K562 treated with DMSO at 1 percent for 48 hours (cell line): ENCODE measurements around the gene OR52E8. TPM values are rescaled to one million over a fixed set of nuclear protein-coding genes. Genes with fewer than 3 reads are reported as not detected.

Source experiments
- total RNA-seq: library from RNA; unstranded; fragments of 300-600 nt; gene quantifications from 2 replicates; pipeline ENCODE4 v1.2.3, GENCODE V29; 2022; ENCODE audit warnings: low replicate concordance; ENCODE audit errors: extremely low read depth

Gene OR52E8
- total RNA-seq = not detected in 2 replicates

GRCh38 chr11:5857590-5857989 is at the start of gene OR52E8:
TSS of gene OR52E8 (minus strand) at chr11:5857690. CDS start at chr11:5857690, 0 bp downstream.

DNA sequence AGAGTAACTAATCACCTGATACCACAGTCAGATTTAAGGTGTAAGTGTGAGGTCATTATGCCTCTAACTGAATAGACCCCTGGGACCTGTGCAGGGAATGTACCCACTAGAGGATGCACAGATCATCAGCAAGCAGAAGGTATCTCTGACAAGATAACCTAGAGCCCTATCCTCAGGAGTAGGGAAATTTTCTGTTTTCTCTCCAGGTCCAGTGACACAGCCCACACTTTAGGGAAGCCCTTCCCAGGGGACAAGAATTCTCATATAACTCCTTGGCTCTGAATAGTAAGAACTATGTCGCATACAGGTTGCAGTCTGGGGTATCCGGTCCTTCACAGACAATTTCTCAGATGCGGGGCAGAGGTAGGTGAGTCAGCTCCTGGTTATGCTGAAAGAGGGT is 35.4 kb upstream of the OR52E8 start, which contains the start of gene OR52E5:
Gene OR52E5 (plus strand): TSS at position 301 of the 400 bp plus-strand sequence. CDS start 7,569 bp downstream, outside the sequence.

DNA sequence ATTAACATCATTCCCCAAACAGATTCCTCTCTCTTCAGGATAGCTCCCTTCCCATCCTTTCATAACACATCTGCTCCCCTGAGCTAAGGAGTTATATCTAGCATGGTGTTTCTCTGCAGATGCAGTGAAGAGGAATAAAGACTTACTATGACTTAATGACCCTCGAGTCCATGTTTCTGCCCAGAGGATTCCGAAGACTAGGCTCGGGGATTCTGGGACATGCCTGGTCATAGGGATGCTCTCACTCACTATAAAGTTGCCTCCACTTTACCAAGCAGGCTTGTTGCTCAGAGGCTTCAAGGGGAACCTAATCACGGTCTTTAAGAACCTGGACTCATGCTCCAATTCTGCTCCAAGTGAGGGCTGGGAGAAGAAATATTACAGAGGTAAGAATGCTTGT is 22.8 kb upstream of the OR52E8 start, which contains the start of gene OR52E4:
Gene OR52E4 (plus strand): TSS at position 301 of the 400 bp plus-strand sequence. CDS start 3,664 bp downstream, outside the sequence.

GRCh38 chr11:5841797-5842196 is 15.7 kb downstream of the OR52E8 start, which contains the start of gene OR52E6:
TSS of gene OR52E6 (minus strand) at chr11:5841897. CDS start at chr11:5841897, 0 bp downstream.

DNA sequence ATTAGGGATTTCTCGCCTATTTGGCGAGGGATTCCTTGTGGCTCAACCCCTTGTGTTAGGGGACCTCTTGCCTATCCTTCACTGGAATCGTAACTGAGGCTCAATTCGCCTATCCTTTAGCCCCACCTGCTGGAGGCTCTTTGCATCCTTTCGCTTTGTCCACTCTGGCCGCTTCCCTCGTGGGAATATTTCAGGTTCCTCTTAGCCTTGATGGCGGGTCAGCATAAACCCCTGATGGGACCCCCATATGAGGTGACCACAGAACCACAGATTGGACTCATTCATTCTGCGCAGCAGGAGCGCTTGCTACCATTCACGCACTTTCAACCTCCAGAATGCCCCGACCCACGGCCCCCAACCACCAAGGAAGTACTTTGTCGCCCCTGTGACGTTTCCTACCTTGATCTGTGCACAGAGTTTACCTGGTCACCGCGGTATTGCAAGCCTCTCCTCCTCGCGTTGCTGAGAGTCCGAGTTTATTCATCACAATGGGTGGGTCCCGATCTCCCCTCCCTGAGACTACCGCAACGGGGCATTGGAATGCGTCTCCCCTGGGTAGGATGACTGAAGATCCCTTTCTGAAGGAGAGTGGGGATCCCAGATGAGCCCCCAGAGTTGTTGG is 48.9 kb downstream of the OR52E8 start, which contains the start of gene OR52N2:
Gene OR52N2 (plus strand): TSS at position 425 of the 622 bp plus-strand sequence. CDS start 11,412 bp downstream, outside the sequence.

Other genes with a start within 250 kb of the OR52E8 start
- gene TRIM34, start 232.7 kb downstream of the OR52E8 start, total RNA-seq = not detected in 2 replicates
- gene TRIM5, start 172.6 kb downstream of the OR52E8 start, total RNA-seq = not detected in 2 replicates
- gene TRIM22, start 167.9 kb downstream of the OR52E8 start, total RNA-seq = not detected in 2 replicates
- gene OR56B1, start 121.2 kb downstream of the OR52E8 start, total RNA-seq = not detected in 2 replicates
- gene OR52N4, start 103.4 kb downstream of the OR52E8 start, total RNA-seq = not detected in 2 replicates
- not detected in 2 replicates for gene OR52N5, start 74.3 kb downstream of the OR52E8 start, total RNA-seq
- not detected in 2 replicates for gene OR52N1, start 66.4 kb downstream of the OR52E8 start, total RNA-seq
- gene OR52N2, start 48.8 kb downstream of the OR52E8 start, total RNA-seq = not detected in 2 replicates
- not detected in 2 replicates for gene OR52E6, start 15.8 kb downstream of the OR52E8 start, total RNA-seq
- gene OR52E4, start 22.9 kb upstream of the OR52E8 start, total RNA-seq = not detected in 2 replicates
- gene OR52E5, start 35.5 kb upstream of the OR52E8 start, total RNA-seq = not detected in 2 replicates
- not detected in 2 replicates for gene OR56A3, start 84.6 kb upstream of the OR52E8 start, total RNA-seq
- gene OR56A5, start 110.8 kb upstream of the OR52E8 start, total RNA-seq = not detected in 2 replicates
- not detected in 2 replicates for gene OR52L1, start 129.3 kb upstream of the OR52E8 start, total RNA-seq
- not detected in 2 replicates for gene OR56A4, start 149.3 kb upstream of the OR52E8 start, total RNA-seq
- gene OR56A1, start 173.1 kb upstream of the OR52E8 start, total RNA-seq = not detected in 2 replicates
- gene OR56B4, start 250.0 kb upstream of the OR52E8 start, total RNA-seq = not detected in 2 replicates